NCI-H2196 treated with DMSO at 0.1 percent for 48 hours (cell line): ENCODE data around the gene COL23A1.

ENCODE experiments used
- DNase-seq: peaks from one replicate; lab custom pipeline; 2025; ENCODE audit not compliant: unreplicated experiment; lab: John Stamatoyannopoulos, UW

The COL23A1 gene

DNA sequence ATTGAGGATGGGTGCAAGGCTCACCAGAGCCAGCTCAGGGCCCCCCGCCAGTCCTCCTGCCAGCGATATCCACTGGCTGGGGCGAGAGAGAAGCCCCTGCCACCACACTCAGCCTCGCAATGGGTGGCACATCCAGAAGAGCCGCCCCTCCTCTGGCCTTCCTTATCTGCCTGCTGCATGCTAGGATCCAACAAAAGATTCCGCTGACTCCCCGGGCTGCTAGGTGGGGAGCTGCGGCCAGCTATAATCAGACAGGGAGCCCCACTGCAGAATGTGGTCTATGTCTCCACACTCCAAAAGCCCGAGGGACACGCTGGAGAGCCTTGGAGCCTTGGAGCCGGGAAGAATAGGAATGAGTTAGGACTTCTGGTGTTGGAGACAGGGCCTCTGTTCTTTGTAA is 32.8 kb downstream of the COL23A1 start:
- no peak for DNase-seq

DNA sequence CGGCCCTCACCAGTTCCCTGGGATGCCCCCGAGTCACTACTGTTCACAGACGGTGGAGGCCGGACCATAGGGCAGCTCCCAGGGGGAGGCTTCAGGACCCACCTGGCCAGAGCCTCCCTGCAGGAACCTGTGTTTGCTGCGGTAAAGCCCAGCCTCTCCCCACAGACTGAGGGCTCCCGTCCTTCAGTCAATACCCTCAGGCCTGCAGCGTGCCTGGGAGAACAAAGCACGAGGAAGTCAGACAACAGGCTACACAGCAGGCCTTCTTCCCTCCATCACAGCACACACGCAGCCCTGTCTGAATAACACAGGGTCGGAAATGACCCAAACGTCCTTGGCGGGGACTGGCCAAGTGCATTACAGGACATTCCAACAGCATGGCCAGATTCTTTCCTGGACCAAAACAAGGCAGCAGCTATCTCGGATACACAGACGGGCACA is 34.4 kb downstream of the COL23A1 start:
- no peak for DNase-seq

DNA sequence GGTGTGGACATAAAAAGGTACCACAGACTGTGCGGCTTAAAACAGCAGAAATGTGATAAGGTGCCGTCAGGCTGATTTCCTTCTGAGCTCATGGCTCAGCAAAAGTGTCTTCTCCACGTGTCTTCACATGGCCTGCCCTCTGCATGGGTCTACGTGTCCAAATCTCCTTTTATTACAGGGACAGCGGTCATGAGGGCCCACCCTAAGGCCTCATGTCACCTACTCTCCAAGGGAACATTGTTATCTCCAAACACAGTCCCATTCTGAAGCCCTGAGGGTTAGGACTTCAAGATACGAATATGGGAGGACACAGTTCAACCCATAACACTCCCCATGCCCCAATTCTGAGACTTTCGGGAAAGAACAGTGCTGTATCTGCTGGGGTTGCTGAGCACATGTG is 35.2 kb downstream of the COL23A1 start:
- no peak for DNase-seq

DNA sequence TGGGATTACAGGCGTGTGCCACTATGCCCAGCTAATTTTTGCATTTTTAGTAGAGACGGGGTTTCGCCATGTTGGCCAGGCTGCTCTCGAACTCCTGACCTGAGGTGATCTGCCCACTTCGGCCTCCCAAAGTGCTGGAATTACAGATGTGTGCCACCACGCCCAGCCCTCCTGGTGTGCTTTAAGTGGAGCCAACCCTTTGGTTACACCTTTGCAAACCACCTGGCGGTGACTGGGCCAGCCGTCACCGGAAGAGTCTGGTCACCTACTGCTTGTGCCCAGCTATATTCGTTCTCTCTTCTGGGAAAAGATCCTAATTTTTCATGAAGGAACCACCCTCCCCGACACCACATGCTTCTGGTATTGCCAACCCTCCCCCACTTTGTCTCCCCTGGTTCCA is 35.9 kb downstream of the COL23A1 start:
- DNase-seq, result no peak

DNA sequence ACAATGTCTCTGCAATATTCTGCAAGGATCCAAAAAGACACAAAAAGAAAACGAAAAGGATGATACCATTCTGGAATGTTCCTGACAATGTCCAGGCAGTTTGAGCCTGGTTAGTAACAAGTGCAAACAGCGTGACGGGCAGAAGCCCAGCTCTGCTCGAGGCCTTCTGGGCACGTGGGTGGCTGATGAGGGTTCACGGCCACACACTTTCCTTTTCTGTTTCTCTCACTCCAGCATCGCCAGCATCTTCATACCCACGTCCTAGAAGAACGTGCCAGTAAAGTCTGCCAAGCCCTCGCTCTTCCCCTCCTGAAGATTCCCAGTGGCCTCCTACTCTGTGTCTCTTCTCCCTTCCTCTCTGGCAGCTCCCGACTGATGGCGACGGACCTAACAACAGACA is 36.7 kb downstream of the COL23A1 start:
- DNase-seq, result no peak

DNA sequence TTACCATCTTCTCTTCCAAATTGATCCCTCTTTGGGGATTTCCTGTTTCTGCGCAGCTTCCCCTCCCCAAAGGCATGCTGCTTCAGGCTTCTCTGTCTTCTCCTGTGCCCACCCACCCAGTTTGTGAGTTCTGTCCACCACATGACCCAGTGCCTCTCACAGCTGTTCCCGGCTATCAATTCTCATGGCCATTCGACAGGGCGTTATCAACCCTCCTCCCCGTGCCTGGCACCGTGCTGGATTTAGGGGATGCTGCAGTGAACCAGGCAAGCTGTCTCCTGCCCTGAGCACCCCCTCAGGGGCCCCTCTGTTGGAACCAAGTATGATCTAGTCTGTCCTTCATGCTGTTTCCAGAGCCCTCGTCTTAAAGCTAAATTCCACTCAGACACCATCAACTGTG is 38.7 kb downstream of the COL23A1 start:
- no peak for DNase-seq

DNA sequence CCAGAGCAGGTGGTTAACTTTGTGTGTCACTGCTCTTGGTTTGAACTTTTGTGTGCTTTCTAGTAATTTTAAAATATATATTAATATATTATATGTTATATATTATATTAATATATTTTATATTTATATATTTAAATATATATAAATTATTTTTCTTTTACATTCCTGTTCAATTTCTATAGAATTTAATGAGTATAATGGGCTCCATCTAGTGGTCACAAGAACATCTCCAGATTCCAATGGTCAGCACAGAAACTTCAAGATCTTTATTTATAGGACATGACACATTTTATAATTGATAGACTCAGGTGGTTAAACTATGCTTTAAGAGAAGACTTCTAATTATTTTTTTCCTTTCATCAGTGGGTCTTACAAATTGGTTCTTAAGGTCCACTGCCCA is 39.1 kb downstream of the COL23A1 start:
- DNase-seq, result peak; percentile 21

DNA sequence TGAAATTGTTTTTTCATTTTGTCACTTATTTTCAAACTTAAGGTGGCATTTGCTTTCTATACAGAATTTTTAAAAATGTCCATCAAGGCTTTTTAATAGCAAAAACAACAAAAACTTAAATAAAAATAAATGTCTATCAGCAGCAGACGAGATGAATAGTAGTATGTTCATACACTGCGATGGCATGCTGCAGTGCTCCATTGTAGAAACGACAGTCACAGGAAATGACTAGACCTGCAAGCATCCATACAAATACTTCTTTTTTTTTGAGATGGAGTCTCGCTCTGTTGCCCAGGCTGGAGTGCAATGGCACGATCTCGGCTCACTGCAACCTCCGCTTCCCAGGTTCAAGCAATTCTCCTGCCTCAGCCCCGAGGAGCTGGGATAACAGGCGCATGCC is 41.4 kb downstream of the COL23A1 start:
- DNase-seq, result no peak

DNA sequence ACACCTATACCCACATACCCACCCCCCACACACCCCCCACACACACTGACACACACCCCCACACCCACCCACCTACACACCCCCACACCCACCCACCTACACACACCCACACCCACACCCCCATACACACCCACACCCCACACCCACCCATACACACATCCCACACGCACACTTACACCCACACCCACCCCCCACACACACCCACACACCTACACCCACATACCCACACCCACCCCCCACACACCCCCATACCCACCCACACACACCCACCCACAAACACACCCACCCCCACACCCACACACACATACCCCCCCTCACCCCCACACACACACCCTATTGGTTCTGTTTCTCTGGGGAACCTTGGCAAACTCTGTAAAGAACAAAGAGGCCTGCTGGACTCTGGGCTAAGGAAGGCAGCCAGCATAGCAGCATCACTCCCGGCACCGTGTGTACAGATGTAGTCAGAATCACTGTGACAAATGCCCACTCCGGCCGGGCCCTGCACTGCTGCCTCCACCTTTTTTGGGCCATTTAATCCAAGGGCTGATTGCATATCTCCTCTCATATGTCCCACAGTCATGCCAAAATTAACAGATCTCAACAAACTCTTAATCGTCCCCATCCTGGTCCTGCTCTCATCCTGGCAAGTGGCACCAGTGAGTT is 42.3 kb downstream of the COL23A1 start:
- DNase-seq, result no peak

DNA sequence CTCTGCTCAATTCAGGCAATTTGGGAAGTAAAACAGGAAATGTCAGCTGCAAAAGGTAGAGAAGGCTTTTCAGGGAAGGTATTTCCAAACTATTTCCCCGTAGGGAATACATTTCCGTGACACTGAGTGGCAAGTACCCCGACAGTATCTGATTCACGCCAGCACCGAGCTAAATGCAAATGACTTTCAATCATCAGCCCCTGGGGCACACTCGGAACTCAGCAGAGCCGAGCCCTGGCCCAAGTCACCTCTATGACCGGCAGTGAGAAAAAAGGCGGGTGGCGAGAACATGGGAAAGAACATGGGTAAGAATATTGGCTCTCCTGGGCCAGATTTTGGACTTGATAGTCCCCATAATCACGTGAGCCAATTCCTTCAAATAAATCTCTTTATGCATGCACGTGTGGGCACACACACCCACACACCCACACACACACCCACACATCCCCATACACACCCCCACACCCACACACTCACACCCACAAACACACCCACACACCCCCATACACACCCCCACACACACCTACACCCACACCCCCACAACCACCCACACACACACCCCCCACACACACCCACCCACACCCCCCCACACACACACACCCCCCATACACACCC is 43.0 kb downstream of the COL23A1 start:
- DNase-seq, result no peak

DNA sequence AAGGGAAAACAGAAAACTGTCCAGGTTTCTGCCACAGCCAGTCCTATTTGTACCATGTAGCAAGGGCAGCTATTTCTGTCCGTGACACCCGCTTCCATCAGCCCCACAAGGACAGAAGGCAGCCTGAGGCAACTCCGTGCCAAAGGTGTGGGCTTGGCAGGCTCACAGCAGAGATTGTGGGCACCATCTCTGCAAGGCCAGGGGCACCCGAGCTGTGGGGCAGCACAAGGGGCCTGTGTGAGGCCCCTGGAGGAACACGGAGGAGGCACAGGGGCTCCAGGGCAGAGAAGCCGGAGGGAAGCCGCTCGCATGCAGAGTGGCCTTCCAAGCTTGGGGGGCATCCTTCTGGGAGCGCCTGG is 43.5 kb downstream of the COL23A1 start:
- DNase-seq, result no peak

DNA sequence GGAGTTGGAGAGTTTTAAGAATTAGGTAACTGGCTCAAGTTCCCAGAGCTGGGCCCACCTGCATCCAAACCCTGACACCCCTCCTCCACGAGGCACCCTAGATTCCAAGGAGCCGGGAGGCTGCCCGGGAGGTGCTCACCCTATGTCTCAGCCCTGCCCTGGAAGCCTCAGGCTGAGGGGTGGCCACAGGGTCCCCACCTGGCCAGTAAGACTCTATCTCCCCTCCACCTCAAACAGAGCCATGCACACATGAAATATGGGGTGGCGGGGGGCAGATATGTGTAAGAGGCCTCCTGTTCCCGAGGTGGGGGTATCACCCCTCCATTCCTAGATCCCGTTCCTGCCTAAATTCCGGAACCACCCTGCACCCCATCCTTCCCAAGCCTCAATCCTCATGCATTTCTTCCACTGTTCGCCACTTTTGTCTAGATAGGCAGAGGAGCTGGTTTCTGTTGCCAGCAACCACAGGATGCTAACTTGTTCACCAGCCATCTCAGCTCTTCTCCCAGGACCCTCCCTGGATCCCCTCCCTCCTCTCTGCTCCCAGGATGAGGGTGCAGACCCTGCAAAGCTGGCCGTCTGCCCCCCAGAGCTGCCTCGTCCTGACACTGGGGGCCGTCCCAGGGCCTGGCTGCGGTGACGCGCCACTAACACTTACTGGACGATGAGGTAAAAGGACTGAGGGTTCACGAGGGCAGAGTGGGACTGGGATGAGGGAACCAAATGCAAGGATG is 44.1 kb downstream of the COL23A1 start:
- DNase-seq, result no peak

DNA sequence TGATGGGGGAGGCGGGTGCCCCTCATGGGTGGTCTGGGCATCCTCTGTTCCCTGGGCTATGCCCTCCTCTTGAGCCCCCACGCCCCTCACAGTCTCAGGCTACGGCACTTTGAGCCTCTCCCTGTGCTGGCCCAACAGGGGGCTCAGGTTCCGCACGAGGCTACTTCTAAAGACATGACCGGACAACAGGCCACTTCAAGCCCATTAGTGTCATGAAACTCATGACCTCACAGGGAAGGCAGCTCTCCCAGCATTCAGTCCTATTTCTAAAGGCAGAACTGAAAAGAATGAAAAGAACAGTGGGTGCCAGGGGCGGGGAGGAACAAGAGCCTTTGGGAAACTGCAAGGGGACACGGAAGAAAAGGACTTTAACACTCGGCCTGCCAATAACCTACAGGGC is 45.0 kb downstream of the COL23A1 start:
- DNase-seq, result no peak

DNA sequence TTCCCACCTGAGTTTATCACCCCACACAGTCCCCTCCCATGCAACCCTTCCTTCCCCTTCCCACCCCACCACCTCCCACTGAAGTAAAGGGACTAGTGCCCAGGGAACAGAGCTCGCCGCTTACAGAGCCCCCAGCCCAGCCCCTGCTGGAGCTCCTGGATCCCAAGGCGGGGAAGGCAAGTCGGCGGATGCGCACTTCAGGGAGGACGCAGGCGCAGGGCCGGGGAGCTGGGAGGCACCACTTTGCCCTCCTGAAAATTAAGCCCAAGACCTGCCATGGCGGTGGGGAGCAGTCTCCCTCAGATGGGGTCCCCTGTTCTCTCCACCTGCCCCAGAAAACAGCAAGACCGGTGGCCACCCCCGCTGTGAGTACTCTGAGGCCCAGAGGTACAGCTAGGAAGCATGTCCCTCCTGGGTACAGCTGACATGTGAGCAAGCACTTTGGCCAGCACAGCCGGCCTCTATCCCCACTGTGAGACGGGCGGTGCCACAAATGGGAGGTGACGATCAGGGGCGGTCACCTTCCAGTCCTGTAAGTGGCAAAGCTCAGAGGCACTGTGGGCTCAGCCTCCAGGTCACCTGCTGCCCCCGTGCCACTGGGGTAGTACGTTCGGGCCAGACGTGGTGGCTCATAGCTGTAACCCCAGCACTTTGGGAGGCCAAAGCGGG is 45.9 kb downstream of the COL23A1 start:
- no peak for DNase-seq

DNA sequence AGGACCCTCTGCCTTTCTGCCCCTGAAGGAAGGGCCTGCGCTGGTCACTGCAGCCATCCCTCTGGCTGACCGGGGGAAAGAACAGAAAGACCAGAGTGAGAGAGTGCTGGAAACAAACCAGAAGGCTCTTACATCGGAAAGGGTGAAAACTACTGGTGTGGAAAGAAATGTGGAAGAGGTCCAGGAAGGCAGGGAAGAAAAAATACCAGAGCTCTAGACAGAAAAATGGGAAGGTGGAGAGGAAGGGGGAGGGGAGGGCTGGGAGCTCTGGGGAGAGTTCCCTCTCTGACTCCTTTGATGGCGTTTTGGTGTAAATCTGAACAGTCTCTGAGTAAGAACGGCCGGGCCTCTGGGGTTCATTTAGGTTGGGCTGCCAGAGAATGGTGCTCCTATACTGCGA is 47.7 kb downstream of the COL23A1 start:
- DNase-seq, result no peak

DNA sequence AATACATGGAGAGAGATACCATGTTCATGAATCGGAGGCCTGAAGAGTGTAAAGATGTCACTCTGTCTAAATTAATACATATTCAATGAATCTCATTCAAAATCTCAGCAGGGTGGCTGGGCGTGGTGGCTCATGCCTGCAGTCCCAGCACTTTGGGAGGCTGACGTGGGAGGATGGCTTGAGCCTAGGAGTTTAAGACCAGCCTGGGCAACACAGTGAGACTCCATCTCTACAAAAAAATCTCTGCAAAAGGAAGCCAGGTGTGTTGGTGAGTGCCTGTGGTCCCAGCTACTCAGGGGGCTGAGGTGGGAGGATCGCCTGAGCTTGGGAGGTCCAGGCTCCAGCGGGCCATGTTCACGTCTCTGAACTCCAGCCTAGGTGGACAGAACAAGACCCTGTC is 49.7 kb downstream of the COL23A1 start:
- no peak for DNase-seq

DNA sequence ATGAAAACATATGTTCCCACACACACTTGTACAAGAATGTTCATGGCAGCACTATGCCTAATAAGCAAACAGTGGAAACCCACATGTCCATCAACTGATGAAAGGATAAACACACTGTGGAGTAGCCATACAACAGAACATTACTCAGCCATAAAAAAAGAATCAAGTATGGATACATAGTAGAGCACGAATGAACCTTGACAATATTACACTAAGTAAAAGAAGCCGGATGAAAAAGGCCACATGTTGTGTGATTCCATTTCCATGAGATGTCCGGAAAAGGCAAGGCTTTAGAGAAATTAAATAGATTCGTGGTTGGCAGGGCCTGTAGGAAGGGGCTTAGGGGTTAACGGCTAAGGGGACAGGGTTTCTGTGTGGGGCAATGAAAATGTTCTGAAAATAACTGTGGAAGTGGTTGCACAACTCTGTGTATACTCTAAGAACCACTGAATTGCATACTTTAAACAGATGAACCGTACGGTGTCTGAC is 51.4 kb downstream of the COL23A1 start:
- no peak for DNase-seq

DNA sequence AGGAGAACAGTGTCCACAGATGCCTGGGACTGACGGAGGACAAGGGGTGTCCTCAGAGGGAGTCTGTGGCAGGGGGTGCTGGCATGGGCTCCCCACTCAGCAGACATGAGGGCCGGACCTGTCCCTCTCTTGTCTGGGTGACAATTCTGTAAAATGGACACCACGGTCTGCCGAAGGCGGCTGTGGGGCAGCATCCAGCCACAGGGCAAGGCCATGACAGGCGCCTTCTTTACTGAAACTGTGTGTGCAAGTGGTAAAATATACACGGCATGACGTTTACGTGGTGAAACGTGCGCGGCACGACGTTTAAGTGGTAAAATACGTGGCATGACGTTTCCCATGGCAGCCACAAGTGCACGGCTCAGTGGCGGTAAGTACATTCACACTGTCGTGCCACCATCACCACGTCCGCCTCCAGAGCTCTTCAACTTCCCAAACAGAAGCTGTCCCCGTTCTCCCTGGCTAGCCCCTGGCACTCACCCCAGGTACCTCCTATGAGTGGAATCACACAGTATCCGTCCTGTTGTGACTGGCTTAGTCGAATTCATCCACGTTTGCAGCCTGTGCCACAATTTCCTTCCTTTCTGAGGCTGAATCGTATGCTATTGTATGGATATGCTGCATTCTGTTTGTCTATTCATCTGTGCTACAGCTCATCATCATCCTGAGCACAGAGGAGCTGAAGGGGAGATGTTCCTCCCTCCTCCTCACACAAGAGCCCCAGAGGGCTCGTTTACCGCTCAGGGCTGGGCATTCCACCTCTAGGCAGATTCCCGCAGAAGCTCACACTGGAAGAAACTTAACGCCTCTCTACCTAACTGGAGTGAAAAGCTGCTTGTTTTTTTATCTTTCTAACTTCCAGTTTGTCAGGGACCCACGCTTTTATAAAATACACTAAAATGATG is 52.5 kb downstream of the COL23A1 start:
- DNase-seq, result no peak

DNA sequence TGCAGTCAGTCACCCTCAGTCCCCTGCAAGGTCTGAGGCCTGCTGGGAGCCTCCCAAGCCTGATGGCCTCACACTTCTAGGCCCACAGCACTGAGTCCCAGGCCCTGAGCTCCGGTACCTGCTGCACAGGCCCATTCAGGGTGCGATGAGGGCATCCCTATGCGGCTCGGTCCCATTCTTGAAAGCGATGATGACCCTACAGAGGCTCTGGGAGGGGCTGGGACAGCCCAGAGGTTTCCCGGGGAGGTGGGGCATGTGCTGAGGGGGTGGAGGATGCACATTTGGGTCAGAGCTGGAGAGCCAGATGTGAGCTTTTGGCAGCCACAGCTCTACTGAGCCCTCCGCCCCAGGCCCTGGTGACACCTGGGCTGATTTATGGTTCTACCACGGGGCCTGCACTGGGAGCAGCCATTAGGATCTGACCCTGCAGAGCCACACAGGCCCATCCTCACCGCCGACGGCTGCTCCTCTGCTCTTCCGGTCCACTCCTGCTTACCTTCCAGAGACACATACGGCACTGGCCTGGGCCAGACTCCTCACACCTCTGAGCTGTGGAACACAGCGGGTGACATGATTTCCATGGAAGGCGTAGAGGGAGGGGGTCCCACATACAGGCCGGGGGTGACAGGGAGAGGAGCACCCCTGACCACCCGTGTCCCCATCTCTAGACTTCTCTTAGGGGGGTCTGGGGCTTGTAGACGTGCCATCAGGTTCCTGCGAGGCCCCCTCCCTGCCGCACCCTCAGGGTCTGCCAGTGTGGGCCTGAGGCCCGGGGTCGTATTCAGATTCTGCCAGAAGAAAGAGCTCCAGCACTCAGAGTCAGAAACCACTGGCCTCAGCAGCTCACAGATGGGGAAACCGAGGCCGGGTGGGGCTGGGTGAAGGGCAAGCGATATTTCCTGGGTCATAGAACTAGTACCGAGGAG is 53.4 kb downstream of the COL23A1 start:
- DNase-seq, result no peak
